ENCODE data around the gene FAM171A2. TPM values are rescaled to one million over a fixed set of nuclear protein-coding genes. Genes with fewer than 3 reads are reported as not detected.

FAM171A2 gene
- total and polyA plus RNA-seq, 2 of the 8 experiments (the other 6 are each of a cell fraction or from before 2014, with no cell fraction given), result 21.9 to 24.1 TPM

DNA sequence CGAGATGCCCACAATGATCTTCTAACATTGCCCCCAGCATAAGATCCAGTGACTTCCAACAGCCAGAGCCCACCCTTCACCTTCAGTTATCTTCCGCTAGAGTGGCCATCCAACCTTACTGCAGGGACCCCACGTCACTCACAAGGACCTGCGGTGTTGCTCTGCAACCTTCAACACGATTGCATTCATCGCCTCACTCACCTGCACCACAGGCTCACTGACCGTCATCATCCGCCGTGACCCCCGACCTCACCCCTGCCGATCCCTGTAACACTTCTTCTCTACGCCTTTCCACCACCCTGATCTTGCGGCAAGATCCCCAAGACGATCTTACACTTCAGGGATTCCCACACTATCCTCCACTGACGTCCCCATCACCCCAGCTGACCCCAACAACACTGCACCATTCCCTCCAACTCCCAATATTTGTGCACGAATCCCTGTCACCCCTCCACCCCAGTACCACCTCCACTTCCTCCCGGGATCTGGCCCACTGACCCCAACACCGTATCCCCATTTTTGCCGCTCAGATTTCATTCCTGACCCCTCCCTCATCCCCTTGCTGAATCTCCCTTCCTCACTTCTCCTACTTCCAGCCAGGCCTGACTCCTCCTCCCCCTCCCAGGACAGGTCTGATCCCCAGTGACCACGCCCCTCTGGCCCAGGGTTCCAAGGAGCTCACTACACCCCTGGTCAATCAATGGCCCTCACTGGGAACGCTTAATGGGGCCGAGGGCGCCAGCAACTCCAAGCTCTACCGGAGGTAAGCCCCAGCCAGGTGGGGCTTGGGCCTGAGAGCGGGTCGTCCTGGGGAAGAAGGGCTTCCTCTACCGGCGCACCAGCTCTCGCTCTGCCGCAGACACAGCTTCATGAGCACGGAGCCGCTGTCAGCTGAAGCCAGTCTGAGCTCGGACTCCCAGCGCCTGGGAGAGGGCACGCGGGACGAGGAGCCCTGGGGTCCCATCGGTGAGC, 47.6 kb downstream of the FAM171A2 start (continued):
- TF ChIP-seq, protein P1, sequence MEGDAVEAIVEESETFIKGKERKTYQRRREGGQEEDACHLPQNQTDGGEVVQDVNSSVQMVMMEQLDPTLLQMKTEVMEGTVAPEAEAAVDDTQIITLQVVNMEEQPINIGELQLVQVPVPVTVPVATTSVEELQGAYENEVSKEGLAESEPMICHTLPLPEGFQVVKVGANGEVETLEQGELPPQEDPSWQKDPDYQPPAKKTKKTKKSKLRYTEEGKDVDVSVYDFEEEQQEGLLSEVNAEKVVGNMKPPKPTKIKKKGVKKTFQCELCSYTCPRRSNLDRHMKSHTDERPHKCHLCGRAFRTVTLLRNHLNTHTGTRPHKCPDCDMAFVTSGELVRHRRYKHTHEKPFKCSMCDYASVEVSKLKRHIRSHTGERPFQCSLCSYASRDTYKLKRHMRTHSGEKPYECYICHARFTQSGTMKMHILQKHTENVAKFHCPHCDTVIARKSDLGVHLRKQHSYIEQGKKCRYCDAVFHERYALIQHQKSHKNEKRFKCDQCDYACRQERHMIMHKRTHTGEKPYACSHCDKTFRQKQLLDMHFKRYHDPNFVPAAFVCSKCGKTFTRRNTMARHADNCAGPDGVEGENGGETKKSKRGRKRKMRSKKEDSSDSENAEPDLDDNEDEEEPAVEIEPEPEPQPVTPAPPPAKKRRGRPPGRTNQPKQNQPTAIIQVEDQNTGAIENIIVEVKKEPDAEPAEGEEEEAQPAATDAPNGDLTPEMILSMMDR (IDR thresholded peaks at IDR 0.05; ENCODE audit: control extremely low read depth in 1 of 3, insufficient read depth in 1 of 3, low read depth in 1 of 3, low read length in 3 of 3), result no peak; a peak in 1 of 4 replicates
- TF ChIP-seq BACH1 (IDR thresholded peaks at IDR 0.05; ENCODE audit: low read length) (0 out of 2 replicates have a peak, but pooled peaks have one; percentile 11), EP300 (IDR thresholded peaks at IDR 0.05; ENCODE audit: borderline replicate concordance in 1 of 2, low read depth in 2 of 2, low read length in 2 of 2) (no peak), CHD2 (IDR thresholded peaks at IDR 0.05; ENCODE audit: low read length) (no peak), KDM1A (IDR thresholded peaks at IDR 0.05; ENCODE audit: borderline replicate concordance, low read length) (no peak), RFX5 (IDR thresholded peaks at IDR 0.05; ENCODE audit: borderline replicate concordance, low read depth, low read length) (no peak), ATF2 (IDR thresholded peaks at IDR 0.05; ENCODE audit: low read length) (no peak), SRF (IDR thresholded peaks at IDR 0.05; ENCODE audit: low read depth, low read length) (no peak), GTF2F1 (IDR thresholded peaks at IDR 0.05; ENCODE audit: borderline replicate concordance, low read depth, low read length) (no peak), CHD1 (IDR thresholded peaks at IDR 0.05; ENCODE audit: low read depth, low read length) (no peak), POLR2A (IDR thresholded peaks at IDR 0.05; ENCODE audit: control extremely low read depth in 1 of 2, low read depth in 2 of 2, low read length in 2 of 2) (no peak), SIX5 (IDR thresholded peaks at IDR 0.05; ENCODE audit: low read depth, low read length) (no peak), KDM5A (IDR thresholded peaks at IDR 0.05; ENCODE audit: low read length) (no peak), GABPA (IDR thresholded peaks at IDR 0.05; ENCODE audit: borderline replicate concordance, insufficient read depth, low read length) (no peak), EGR1 (IDR thresholded peaks at IDR 0.05; ENCODE audit: borderline replicate concordance, low read depth, low read length) (no peak)
- TF ChIP-seq, protein P2, sequence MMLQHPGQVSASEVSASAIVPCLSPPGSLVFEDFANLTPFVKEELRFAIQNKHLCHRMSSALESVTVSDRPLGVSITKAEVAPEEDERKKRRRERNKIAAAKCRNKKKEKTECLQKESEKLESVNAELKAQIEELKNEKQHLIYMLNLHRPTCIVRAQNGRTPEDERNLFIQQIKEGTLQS (IDR thresholded peaks at IDR 0.05; ENCODE audit: insufficient read depth, low read depth, low read length), result no peak
- TF ChIP-seq, protein P3, sequence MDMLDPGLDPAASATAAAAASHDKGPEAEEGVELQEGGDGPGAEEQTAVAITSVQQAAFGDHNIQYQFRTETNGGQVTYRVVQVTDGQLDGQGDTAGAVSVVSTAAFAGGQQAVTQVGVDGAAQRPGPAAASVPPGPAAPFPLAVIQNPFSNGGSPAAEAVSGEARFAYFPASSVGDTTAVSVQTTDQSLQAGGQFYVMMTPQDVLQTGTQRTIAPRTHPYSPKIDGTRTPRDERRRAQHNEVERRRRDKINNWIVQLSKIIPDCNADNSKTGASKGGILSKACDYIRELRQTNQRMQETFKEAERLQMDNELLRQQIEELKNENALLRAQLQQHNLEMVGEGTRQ (IDR thresholded peaks at IDR 0.05; ENCODE audit: low read length), result no peak

Measured in H1 (cell line).